ENCODE data around the gene DNAJA3.
A peak's percentile ranks its signal among the peaks of the same experiment; 100 is the strongest.

The DNAJA3 gene

DNA sequence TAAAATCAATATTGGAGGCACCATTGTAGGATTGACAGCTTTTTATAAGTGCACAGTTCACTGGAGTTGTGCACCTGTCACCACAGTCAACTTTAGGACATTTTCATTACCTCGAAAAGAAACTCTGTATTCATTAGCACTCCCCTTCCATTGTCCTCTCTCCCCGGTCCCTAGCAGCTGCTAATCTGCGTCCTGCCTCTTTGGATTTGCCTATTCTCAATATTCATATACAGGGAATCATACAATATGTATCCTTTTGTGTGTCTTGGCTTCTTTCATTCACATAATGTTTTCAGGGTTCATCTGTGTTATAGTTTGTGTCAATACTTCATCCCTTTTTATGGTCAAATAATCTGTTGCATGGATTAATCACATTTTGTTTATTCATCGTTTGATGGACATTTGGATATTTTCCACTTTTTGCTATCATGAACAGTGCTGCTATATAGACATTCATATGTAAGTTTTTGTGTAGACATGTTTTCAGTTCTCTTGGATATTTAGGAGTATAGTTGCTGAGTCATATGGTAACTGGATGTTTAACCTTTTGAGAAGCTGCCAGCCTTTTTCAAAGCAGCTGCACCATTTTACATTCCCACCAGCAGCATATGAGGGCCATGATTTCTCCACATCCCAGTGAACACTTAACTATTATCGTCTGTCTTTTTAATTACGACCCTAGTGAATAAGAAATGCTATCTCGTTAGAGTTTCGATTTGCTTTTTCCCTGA lies 9.8 kb downstream of the DNAJA3 start:
- no peak for DNase-seq

DNA sequence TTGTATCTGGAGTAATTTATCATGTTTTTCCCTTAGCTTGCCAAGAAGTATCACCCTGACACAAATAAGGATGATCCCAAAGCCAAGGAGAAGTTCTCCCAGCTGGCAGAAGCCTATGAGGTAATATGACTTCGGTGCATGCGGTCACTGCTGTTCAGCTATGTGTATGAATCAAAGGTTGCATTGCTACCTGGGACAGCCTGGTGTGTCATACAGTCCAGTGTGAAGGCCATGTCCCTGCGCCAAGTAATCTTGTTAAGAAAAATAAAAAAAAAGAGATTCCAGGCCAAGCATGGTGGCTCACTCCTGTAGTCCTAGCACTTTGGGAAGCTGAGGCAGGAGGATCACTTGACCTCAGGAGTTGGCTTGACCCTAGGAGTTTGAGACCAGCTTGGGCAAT lies 11.7 kb downstream of the DNAJA3 start:
- no peak for DNase-seq

DNA sequence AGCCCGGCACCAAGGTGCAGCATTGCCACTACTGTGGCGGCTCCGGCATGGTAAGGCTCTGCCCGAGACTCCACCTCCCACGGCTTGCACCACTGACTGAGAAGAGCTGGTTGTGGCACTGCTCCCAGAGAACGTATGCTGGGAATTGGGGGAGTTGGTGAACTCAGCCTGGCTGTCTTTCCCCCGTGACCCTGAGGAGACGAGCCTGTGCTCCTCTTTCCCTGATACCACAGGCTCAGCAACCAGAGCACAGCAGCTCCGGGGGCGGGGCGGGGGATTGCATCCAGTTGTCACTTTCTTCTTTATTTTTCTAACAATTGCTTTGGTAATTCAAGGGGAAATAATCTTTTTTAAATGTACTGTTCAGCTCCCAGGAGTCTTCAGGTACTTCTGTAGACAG lies 16.7 kb downstream of the DNAJA3 start:
- DNase-seq, result no peak

DNA sequence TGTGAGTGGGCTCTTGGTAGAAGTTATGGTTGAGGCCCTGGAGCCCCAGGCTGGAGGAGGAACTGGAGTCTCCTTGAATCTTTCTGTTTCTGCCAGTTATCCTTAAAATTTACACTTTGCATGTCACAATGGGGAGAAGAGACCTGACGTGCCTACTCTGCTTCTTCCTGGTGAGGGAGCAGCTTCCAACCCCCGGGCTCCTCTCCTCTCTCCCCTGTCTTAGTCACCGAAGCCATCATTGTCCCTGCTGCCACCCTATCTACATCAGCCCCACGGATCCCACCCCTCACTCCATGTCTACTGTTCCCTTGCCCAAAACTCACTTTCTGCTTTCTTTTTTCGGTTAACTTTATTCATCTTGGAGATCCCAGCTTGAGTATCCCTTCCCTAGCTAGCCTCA lies 17.6 kb downstream of the DNAJA3 start:
- no peak for DNase-seq

DNA sequence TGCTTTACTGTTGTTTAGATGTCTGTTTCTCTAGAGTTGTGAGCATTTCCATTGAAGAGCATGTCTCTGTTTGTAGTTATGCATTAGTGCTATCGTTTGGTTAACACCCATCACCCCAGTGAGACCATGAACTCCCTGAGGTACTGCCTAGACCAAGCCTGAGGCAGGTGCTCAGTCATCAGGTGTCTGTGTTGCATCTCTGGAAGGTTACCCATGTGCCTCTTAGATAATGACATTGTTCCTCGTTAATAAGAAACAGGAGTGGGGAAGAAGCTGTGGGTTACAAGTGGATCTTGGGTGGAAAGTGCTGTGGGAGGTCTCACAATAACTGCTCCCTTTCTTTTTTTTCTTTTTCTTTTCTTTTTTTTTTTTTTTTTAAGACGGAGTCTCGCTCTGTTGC lies 18.3 kb downstream of the DNAJA3 start:
- DNase-seq, result no peak

DNA sequence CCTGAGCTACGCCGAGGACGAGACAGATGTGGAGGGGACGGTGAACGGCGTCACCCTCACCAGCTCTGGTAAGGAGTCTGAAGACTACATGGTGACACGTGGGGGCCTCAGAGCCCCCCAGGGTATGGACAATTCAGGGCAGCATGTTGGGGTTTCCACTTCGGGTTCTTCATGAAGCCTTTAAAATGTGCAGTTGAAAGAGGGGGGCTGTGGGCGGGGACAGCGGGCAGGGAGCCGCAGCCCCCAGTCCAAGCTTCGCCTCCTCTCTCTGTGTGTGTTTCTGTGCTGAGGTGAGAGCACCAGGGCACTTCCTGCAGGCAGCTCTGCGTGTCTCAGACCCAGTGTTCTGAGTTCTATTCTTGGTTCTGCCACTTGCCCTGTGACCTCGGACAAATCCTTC lies 24.8 kb downstream of the DNAJA3 start:
- DNase-seq, result no peak

DNA sequence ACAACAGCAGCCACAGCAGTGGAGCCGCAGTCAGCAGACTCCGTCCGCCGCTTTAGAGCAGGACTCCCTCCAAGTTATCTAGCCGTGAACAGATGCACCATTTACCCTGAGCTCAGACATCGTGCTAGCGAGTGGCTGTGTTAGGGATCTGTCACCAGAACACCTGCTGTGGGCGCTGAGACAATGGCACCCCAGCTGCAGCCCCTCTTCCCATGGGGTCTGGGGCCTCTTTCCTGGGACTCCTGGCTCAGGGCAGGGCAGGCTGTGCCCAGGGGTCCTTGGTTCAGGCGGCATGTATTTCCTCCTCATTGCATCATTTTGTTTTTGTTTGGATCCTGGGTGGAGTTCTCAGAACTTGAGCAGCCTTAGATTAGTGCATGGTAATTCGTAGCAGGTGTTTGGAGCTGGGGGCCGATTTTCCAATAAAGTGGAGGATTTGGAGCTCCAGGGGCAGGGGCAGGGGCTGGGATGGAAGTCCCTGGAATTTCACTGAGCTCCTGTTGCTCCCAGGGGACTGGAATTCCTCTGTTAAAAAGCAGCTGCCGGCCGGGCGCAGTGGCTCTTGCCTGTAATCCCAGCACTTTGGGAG lies 25.4 kb downstream of the DNAJA3 start:
- no peak for DNase-seq

DNA sequence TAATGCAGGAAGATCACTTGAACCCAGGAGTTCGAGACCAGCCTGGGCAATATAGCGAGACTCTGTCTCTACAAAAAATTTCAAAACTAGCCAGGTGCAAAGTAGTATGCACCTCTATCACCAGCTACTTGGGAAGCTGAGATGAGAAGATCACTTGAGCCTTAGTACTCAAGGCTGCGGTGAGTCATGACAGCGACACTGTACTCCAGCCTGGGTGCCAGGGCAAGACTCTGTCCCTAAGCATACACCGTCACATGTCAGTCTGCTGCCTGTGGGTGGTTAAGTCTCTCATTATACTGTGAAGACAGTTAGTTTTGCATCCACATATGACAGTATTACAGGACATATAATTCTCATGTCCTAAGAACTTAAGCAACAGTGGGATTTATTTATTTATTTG lies 27.0 kb downstream of the DNAJA3 start:
- DNase-seq, result no peak

DNA sequence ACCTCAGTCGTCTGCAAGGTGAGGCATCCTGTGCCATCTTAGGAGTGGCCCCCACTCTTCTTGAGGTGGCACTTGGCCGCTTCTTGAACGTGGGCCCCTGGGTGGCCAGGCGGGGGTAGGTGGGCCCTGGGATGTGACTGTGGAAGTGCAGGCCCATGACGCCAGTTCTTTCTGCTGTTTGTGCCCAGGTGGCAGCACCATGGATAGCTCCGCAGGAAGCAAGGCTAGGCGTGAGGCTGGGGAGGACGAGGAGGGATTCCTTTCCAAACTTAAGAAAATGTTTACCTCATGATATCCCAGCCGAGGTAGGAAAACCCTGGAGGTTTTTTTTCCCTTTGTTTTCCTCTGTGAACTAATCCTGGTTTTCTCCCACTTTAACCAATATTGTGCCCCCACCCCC lies 29.0 kb downstream of the DNAJA3 start:
- DNase-seq, result no peak

DNA sequence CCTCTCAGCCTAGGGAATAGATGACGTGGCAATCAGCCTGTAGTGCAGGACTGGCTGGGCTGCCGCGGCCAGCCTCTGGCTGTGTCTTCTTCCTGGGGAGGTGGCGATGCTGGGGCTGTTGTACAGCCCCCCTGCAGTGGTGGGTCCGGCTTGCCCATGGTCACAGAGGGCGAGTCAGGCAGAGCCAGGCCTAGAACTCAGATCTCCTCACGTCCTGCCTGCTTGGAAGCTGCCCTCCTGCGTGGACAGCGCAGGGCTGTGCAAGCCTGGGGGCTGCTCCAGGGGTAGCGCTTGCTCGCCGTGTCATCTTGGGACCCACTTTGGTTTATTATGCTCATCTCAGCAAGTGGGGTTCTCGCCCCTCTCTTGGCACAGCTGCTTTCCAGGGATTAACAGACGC lies 29.4 kb downstream of the DNAJA3 start:
- no peak for DNase-seq

DNA sequence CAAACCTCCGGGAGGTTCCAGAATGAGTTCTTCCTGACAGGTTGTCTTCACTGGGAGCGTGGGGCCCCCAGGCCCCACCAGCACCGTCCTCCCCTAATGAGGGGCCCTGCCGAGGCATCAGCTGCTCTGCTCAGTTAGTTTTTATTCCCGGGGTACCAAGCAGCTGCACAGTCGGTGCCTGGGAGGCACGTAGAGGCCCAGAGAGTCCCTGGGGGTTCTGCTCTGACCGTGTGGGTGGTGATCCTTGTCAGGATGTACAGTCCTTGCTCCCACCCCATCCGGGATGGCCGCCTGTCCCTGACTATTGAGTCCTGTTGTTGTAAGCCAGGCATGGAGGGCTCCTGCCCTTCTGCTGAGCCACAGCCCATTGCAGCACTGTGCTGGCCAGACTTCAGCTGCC lies 30.3 kb downstream of the DNAJA3 start:
- DNase-seq, result no peak

DNA sequence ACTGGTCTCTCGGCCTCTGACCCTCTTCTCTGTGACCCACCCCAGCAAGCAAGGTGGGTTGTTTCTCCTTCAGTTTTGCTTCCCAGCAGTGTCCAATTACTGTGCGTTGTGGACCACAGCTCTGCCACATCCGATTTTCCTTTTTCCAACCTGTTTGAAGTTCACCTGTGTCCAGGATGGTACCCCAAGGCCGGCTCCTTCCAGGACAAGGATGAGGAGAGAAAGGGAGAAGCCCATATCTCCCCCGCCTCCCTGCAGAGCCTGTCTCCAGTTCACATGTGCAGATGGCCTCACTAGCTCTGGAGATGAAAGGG lies 35.2 kb downstream of the DNAJA3 start:
- DNase-seq, result no peak

DNA sequence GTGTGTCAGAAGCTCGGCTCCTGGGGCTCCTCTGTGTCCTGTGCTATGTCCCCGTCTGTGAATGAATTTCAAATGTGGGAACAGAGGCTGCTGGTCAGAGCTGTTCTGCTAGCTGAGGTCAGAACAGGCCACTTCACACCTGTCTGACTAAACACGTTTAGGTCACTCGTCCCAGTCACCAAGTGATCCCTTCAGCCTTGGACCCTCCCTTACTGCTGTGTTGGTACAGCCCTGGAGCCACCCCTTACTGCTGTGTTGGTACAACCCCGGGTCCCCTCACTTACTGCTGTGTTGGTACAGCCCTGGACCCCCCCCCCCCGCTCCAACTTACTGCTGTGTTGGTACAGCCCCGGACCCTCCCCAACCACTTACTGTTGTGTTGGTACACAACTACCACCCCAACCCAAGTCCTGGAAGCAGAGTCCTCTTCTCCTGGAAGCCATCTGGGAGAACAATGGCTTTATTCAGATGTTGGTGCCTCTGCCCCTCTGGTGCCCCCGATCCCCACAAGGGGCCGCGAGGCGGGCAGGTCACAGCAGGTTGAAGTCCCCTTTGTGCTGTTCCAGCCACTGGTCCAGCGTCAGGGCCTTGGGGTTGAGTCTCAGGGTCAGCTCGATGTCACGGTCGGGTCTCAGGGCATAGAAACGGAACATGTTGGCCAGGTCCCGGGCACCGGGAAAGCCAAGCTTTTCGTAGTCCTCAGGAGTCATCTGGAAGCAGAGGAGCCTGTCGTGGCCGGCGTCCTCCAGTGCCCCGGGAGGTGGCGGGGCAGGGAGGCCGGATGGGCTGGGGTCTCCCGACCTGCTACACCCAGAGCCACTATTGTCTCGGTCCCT lies 35.8 kb downstream of the DNAJA3 start:
- no peak for DNase-seq

DNA sequence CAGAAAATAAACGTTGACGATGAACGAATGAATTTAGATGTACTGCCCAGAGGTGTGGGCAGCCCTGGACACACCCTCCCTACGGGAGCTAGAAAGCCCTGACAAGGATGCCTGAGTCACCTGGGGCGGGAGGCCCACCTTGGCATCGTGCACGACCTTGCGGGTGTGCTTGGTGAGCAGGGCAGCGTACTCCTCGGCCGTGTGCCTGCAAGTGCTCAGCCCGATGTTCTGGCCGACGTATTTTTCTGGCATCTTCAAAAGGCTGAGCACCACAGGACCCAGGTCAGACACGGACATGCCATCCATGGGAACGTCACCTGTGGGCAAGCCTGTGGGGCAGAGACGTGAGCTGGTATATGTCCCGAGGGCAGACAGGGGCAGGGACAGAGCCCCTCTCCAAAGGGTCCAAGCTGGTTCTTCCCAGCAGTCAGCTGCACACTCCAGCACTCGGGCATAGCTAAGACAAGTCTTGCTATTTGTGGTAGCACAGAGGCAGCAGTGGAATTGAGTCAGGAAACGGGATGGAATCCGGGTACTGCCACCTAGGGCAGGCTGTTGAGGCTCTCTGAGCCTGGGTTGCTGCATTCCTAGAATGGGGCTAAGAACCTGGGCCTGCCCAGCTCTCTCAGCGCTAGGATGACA lies 38.0 kb downstream of the DNAJA3 start:
- no peak for DNase-seq

DNA sequence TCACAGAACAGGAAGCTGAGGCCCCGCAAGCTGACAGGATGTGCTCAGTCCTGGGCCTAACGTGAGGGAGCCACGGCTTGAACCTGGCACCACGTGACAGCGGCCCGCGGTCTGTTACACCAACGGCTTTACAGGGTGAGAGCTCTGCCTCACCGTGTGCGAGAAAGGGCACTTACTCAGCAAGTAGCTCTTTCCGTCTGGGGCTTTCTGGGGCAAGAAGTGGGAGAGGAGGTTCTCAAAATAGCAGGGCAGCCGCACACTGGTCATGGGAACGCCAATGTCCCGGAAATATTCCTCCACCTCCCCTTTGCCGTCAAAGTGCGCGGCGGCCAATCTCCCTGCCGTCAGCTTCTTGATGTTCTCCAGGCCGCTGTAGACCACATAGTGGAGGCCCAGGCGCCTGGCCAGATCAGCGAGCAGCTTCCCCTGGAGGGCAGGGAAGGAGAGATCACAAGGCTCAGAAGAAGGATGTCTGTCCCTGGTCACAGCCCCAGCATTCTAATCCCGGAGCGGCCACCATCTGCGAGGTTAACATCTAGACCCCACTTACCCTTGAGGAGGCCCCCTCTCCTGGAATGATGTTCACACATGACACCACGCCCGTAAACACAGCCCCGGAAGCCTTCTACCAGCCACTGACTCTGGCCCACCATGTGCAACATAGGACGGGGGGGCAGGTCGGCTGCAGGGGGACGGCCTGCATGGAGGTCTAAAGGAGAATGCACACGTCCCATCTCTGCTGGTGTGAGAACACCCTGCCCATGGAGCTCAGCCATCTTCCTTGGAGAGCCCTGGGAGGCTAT lies 40.5 kb downstream of the DNAJA3 start:
- DNase-seq, result peak in 3 of 5 donors; percentile 29 to 83 (median 41)

DNA sequence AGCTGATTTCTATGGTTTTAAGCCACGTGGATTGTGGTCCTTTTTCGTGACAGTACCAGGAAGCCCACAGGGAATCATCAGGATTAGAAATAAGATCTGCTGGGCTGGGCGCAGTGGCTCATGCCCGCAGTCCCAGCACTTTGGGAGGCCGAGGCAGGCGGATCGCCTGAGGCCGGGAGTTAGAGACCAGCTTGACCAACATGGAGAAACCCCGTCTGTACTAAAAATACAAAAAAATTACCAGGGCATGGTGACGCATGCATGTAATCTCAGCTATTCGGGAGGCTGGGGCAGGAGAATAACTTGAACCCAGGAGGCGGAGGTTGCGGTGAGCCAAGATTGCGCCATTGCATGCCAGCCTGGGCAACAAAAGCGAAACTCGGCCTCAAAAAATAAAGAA lies 42.2 kb downstream of the DNAJA3 start:
- no peak for DNase-seq

DNA sequence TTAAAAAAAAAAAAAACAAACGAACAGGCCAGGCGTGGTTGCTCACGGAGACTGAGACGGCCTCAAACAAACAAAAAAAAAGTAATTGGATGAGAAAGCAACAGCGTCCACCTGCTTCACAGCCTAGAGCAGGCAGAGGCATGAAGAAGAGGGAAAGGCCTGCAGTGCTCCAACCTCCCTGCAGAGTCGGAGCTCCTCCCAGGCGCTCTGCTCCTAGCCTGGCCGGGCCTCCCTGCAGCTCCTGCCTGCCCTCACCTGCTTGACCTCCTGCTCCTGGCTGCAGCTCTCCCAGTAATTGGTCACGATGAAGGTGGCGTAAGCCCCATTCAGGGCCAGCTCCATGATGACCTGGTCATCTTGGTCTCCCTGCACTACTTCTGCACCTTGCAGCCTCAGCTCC lies 43.3 kb downstream of the DNAJA3 start:
- no peak for DNase-seq

DNA sequence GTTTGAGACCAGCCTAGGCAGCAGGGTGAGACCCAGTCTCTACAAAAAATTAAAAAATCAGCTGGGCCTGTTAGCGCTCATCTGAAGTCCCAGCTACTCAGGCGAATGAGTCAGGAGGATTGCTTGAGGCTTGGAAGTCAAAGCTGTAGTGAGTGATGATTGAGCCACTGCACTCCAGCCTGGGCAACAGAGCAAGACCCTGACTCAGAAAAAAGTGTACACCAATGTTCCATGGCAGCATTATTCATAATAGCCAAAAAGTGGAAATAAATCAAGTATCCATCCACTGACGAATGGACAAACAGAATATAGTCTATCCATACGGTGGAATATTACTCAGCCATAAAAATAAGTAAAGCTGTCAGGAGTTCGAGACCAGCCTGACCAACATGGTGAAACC lies 46.2 kb downstream of the DNAJA3 start:
- no peak for DNase-seq

DNA sequence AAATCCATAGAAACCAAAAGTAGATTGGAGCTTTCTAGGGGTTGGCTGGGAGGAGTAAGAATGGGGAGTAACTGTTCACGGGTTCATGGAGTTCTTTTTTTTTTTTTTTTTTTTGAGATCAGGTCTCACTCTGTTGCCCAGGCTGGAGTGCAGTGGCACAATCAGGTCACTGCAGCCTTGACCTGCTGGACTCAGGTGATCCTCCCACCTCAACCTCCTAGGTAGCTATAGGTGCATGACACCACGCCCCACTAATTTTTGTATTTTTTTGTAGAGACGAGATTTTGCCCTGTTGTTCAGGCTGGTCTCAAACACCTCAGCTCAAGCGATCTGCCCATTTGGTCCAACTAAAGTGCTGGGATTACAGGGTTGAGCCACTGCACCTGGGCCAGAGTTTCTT lies 47.2 kb downstream of the DNAJA3 start:
- DNase-seq, result no peak

DNA sequence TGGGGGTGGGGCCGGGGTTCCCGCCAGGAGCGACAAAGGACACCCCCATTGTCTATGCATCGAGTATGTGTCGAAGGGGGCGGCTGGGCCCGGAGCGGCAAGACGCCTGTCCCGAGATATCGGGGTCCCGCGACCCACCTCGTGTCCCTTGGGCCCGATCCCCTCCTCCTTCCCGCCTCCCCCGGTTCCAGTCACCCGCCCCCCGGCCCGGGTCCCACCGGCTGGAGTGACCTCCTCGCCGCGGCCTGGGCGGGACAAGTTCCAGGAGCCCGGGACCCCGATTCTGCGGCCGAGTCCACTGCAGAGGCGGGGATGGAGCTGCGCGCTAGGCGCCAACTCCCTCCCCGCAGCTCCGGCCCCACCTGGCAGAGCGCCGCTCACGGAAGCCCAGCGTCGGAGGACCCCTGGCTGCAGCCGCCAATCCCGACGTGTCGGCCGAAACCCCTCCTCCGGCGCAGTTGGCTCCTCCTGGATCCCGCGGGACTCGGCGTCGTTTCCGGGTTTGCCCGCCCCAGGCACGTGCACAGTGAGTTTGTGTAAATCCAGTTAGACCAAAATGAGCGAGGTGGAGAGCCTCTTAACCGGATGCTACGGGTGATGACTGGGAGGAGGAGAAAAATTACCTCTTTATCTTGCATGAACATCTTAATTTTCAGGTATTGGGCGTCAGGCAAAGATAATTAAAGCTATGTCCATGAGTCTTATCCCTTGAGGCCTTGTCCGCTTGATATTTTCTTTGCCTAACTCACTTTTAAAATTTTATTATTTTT lies 48.7 kb downstream of the DNAJA3 start, which contains the start of gene NMRAL1:
NMRAL1 (minus strand) TSS at position 434 of the 770 bp plus-strand sequence. CDS start 493 bp downstream, outside the sequence.
- DNase-seq, result peak; percentile 76 to 90 (median 82)

DNA sequence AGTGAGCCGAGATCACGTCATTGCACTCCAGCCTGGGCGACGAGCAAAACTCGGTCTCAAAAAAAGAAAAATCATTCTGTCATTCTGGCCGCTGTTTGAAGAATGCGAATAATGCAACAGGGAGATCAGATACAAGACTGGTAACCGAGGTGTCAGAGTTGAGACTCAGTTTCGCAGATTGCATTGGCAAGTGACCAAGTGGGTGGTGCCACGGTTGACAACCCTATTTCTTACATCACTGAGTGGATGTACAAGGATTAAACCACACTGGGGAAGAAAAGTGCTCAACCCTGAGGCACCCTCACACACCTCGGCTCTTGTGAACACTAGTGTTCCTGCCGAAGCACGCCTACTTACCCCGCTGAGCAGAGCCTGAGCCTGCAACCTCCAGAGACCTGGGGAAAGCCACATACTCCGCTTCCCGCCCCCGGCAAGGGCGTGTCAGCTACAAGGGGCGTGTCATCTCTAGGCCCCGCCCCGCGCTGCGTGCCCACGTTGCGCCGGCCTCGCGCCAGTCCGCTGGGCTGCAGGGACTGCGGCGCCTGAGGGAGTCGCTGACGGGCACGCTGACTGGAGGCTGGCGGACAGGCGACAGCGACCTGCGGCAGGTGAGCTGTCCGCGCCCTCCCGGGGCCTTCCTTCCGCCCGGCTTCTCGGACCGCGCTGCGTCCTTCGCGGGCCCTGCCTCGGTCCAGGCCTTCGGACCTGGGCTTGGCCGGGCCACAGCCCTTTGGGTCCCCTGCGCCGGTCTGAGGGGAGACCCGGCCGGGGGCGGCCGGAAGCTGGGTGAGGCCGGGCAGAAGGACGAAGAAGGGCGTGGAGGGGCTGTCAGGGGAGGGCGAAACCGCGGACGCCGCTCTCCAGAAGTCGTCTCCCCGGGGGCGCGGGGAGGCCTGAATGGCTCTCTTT lies 50.5 kb downstream of the DNAJA3 start, which contains the start of gene HMOX2:
HMOX2 (plus strand) TSS at position 519 of the 909 bp plus-strand sequence. CDS start 29,127 bp downstream, outside the sequence.
- peak; percentile 82 to 96 (median 87) for DNase-seq
